ENCODE data around the gene SIRT2.

Gene SIRT2

GRCh38 chr19:38851622-38852230 lies 47.7 kb downstream of the SIRT2 start (continued):
- no peak; the same call in 1 of the 2 replicates for TF ChIP-seq ZNF518A (tag by site-specific recombination; conservative IDR thresholded peaks at IDR 0.05; ENCODE audit: low read depth)
- peak; percentile 99 for TF ChIP-seq KLF16 (tag by site-specific recombination; IDR thresholded peaks at IDR 0.05)
- no peak for TF ChIP-seq ZNF354C (tag by site-specific recombination; IDR thresholded peaks at IDR 0.05; ENCODE audit: borderline replicate concordance, low read depth)
- TF ChIP-seq ZNF121 (tag by site-specific recombination; IDR thresholded peaks at IDR 0.05), result peak; percentile 73
- TF ChIP-seq ZBTB20 (tag by site-specific recombination; IDR thresholded peaks at IDR 0.05), result peak; percentile 56
- TF ChIP-seq ZNF585B (tag by site-specific recombination; IDR thresholded peaks at IDR 0.05), result no peak; the same call in 1 of the 2 replicates
- no peak for TF ChIP-seq ZNF558 (tag by site-specific recombination; IDR thresholded peaks at IDR 0.05)
- no peak for TF ChIP-seq ZNF248 (tag by site-specific recombination; IDR thresholded peaks at IDR 0.05)
- no peak for TF ChIP-seq ZBTB1 (tag by site-specific recombination; IDR thresholded peaks at IDR 0.05)
- TF ChIP-seq ZNF629 (tag by site-specific recombination; IDR thresholded peaks at IDR 0.05), result peak; percentile 89
- TF ChIP-seq ZNF112 (tag by site-specific recombination; IDR thresholded peaks at IDR 0.05), result no peak
- peak; percentile 93 for TF ChIP-seq BCL11B (tag by site-specific recombination; IDR thresholded peaks at IDR 0.05; ENCODE audit: low read depth)
- TF ChIP-seq ATF2 (tag by site-specific recombination; IDR thresholded peaks at IDR 0.05; ENCODE audit: low read depth), result no peak
- TF ChIP-seq ZNF23 (tag by site-specific recombination; IDR thresholded peaks at IDR 0.05; ENCODE audit: borderline replicate concordance), result no peak
- TF ChIP-seq YY2 (tag by site-specific recombination; IDR thresholded peaks at IDR 0.05), result no peak; the same call in 1 of the 2 replicates
- TF ChIP-seq ZFHX2 (tag by site-specific recombination; conservative IDR thresholded peaks at IDR 0.05), result peak; percentile 97
- peak; percentile 72; the same call in 1 of the 2 replicates for TF ChIP-seq ZNF660 (tag by site-specific recombination; IDR thresholded peaks at IDR 0.05)
- TF ChIP-seq KLF8 (tag by site-specific recombination; IDR thresholded peaks at IDR 0.05), result peak; percentile 94
- TF ChIP-seq ZNF610 (tag by site-specific recombination; IDR thresholded peaks at IDR 0.05; ENCODE audit: borderline replicate concordance), result peak; percentile 53; the same call in 1 of the 2 replicates
- TF ChIP-seq ZNF311 (tag by site-specific recombination; IDR thresholded peaks at IDR 0.05; ENCODE audit: borderline replicate concordance), result no peak
- TF ChIP-seq WT1 (tag by site-specific recombination; IDR thresholded peaks at IDR 0.05), result peak; percentile 47; the same call in 1 of the 2 replicates
